CD4-positive, alpha-beta T cell treated with Interleukin-12 subunit alpha and Interleukin-12 subunit beta, for 1 hour (primary cell): Measurements from ENCODE around the gene PNKD.

ENCODE experiments used
- DNase-seq: peaks from one replicate; pipeline ENCODE4 v3.0.0-alpha.2; 2020

Gene PNKD

DNA sequence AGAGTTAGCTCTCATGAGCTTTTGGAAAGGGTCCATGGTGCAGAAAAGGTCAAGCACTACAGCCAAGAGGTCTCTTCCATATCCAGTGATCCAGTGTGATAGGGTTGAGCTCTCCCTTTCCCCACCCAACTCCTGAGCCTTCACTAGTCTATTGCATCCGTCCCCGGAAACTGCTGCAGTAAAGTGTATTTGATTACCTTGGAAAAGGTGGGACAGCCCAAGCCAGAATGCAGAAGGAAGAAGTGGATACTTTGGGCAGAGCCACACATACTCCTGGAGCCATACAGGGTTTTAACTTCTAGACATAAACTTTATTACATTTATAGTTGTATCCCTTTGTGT is 3.6 kb downstream of the PNKD start:
- no peak for DNase-seq

DNA sequence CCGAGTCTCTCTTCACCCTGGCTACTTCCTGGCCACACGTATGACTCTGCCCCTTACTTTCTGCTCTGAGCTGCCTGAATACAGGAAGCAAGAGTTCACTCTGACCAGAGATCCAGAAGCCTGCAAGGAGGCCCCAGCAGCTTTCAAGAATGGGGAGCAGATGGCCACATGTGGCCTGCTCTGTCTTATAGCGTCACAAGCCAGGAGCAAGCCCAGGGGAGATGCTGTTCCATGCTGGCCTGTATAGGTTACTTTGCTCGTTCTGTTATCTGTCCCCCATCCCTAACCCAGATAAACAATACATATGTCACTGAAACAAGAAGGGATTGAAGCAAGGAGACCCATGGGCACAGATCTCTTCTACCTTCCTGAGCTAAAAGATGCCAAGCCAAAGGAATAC is 4.3 kb downstream of the PNKD start:
- DNase-seq, result no peak

DNA sequence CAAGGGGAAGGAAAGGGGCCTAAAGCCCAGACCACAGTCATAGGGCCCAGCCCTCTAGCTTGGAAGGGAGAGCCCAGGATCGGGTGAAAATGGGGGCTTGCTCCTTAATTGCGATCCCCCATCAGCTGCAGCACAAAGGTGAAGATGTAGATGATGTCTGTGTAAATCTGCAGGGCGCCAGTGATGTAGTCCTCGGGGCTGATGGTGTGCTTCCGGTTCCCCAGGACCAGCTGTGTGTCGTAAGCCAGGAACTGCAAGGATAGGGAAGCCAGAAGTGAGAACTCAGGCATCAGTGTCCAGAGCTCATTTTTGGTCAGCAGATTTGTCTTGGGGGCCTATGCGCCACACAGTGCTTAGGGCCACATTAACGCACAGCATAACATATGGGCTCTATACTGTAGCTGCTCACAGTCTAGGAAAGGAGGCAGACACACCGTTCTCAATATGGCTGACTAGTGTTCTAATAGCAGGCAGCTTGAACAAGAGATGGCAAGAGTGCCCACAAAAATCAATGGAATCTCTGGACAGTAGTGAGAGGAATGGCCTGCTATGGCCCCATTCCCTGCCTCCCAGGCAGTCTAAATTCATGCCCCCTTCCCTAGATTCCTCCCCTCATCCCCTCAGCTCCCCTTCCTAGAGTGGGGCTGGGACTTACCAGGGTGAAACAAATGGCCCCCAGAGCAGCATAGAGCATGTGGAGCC is 5.2 kb downstream of the PNKD start:
- DNase-seq, result no peak

DNA sequence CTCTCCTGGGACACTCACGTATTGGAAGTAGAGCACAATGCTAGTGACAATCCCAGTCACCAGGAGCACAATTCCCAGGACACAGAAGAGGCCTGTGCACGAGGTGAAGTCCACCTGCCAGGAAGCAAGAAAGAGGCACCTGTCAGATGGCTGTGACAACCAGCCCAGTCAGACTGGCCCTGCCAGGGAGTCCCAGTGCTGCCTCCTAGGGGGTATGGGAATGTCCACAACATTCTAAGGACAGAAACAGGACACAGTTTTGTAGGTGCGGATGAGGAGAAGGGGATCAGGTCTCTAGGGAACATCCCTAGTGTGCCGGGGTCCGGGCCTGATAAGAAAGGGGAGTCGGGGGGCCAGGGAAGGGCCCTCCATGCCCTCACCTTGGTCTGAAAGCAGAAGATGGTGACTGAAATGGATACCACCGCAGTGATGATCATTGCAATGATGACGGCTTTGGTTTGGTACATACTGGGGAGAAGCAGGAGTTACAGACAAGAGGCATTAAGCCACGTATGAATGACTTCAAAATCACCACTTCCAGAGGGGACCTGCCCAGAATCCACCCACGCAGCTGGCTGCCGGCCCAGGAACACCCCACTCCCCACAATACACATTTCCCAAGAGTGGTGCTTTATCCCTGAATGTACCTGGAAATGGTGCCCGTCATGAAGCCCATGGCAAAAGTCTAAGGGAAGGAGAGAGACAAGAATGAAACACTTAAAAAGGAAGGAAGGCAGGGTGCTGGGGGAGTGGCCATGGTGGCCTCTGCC is 6.9 kb downstream of the PNKD start:
- no peak for DNase-seq

DNA sequence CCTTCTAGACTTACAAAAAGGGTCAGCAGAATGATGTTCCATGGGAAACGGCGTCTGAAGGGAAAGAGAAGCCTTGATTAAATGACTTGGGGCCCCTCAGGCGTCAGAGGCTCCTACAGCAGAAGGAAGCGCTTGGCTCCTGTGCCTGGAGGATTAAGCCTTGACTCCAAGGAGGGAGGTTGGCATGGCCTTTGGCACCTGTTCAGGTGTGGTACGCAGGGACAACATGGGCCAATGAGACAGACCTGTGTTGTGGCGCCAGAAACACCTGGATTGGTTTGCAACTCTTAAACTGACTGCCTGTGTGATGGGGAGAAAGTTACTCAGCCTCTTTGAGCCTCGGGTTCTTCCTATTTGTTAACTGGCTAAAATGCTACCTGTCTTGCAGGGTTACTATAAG is 7.6 kb downstream of the PNKD start:
- DNase-seq, result no peak

DNA sequence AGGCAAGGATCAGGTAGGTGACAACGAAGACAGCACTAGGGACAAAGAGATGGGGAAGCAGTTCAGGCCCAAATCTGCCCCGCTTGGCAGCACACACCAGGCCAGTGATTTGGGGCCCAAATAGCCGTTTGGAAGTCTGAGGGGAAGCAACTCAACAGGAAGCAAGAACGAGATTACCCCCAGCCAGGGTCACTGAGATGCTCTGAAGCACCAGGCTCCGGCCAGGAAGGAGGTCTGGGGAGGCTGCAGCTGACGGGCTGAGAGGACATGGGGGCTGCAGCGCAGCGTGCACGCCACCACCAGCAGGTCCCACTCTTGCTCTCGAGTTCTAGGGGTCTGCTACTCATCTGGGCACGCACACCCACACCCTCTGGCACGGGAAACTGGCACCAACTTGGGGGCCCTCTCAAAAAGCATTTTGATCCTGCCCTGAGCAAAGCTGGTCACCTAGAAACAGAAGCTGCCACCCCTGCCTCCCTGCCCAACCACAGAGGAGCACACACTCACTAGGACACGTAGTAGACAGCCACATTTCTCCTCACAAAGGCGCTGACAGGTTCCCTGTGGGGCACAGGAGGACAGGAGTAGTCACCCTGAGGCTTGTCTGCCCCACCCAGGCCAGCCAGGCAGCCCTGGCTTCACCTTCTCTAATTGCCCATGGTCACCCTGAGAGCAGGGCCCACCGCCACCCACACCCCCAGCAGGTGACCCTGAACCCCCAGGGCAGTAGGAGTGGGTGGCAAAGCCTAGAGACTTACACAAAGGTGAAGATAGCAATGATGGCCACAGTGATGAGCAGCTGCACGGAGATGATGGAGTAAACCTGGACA is 8.4 kb downstream of the PNKD start:
- DNase-seq, result no peak

DNA sequence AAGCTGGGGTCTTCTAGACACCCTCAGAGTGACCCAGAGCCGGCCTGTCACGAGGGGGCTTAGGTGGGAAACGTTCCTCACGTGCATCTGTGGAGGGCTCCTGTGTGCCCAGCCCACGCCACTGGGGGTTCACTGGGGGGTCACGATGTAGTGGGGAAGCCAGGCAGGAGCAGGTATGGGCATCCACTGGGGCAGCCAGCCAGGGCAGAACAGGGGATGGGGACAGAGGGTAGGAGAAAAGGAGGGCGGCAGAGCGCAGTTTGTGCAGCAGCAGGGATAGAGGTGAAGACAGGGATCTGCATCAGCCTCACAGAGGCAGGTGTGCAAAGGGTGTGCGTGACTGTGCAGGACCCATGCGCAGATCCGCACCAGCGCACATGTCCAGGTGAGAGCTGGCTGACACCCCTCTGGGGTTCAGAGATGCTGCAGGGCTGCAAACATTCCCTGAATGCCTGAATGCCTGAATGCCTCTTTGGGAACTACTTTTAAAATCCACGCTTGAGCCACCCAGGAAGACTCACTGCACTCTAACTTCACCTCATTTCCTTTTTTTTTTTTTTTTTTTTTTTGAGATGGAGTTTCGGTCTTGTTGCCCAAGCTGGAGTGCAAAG is 10.0 kb downstream of the PNKD start:
- no peak for DNase-seq

DNA sequence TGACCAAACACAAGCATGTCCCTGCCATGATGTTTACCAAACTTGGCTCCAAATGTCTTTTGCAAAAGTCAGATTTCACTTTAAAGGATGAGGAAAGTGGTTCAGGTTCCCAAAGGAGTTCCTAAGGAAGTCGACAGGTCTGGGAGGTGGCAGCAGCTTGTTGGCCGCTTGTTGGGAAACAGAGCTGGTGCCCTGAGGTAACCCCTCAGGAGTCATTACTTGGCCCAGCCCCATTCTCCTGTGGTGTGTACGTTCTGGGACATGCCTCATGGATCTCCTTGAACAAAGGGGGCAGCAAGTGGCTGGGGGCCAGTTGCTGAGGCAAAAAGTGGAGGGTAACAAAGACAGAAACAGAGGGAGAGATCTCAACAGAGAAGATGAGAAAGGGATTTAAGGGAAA is 11.1 kb downstream of the PNKD start:
- no peak for DNase-seq

DNA sequence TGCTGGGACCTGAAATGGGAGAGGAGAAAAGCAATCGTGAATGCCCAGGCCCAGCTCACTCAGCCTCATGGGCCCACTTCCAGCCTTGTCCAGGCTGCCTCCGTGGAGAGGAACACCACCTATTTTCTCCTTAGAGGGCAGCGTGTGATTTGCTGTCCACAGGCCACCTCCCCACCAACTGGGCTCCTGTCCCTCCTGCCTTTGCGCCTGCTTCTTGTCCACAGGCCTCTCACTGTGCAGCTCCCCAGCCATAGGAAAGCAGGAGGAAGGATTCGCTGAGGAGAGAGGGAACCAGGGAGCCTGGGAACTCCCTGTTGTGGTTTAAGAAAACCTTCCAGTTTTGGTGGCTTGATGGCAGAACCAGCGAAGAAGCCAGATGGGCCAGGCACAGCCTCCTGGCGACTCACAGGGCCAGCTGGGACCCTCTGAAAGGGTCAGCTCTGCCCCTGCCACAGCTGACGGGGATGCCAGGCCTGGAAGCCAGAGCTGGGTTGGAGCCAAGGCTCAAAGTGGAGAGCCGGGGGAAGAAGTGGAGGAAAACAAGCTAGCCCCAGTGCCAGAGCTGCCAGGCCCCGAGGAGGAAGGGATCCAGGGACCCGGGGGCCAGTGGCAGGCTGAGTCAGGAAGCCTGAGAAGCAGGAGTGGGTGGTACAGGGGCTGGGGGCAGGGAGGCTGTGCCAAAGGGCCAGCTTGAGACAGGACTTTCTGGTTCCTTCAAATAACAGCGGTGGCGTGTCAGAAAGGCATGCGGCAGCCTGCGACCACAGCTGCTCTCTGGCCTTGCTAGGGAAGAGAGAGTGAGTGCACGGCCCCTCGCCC is 12.1 kb downstream of the PNKD start:
- DNase-seq, result no peak

DNA sequence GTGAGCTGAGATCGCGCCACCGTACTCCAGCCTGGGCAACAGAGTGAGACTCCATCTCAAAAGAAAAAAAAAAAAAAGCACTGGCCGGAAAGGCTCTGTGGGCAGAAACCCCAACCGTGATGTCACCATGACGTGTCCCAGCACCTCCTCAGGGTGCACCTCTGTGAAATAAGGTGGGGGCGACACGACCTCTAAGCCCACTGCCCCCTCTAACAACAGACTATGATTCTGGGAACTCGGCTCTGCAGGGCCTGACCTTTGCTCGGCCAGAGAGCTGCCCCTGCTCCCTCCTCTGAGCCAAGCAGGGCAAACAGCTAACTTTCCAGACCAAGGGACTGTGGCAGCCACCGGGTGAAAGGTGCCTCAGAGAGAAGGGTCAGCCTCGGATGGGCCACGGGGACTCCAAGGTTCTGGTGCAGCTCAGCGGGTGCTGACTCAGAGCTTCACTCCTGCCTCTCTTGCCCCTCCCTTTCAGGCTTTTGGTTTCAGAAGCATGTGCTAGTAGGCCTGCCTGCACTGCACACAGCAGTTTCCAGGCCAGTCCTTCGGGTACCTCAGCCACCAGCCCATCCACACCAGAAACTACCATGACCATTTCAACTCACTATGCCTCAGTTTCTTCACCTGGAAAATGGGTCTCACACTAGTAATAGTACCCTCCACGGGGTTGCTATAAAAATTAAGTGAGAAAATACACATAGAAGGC is 13.9 kb downstream of the PNKD start:
- peak; percentile 71 for DNase-seq

DNA sequence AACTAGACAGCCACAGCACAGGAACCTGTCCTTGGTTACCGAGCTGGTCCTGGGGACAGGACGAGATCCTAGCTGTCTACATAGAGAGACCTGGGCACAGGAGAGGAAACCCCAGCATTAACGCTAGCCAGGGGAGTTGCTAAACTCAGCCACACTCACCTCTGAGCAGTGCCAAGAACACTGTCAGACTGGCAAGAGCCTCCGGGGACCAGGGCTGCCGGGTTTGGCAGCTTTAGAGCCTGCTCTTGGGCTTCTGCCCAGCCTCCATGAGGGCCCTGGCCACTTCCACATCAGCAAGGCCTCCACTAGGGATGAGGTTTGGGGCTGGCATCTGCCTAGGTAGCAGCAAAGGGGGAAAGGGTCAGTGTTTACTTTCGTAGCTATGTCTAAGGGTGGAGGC is 15.3 kb downstream of the PNKD start:
- DNase-seq, result no peak

DNA sequence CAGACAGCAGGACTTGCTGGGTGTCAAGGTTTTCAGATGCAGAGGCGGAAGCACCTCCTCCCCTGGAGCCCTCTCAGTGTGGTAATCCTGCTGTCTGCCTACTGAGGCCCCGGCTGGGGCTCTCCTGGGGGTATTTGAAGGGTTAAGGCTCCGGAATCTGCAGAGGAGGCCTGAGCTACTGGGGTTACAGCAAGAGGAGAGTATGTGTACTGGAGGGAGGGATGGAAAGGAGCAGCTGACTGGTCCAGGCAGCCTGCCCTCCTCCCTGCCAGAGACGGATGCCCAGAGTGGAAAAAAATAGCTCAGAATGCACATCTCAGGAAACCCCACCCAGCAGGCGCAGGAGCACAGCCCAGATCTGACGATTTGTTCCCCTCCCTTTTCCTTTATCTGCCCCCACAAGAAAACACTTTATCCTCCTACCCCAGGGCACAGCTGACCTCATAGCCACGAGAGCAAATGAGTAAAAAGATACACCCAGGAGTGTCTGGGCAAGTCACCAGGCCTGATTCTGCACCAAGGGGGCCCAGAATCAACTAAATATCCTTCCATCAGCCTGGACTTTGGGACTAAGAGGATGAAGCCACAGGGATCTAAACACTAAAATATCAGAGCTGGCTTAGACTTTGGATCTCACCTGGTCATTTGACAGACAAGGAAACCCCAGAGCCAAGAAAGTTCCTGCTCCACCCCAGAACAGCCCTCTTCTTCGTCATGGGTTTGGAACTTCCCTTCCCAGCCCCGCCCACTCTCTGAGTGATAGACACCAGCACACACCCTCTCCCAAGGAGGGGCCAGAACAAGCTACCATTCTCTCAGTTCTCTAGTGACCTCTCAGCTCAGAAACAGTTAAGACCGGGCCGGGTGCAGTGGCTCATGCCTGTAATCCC is 16.5 kb downstream of the PNKD start:
- DNase-seq, result peak; percentile 91

DNA sequence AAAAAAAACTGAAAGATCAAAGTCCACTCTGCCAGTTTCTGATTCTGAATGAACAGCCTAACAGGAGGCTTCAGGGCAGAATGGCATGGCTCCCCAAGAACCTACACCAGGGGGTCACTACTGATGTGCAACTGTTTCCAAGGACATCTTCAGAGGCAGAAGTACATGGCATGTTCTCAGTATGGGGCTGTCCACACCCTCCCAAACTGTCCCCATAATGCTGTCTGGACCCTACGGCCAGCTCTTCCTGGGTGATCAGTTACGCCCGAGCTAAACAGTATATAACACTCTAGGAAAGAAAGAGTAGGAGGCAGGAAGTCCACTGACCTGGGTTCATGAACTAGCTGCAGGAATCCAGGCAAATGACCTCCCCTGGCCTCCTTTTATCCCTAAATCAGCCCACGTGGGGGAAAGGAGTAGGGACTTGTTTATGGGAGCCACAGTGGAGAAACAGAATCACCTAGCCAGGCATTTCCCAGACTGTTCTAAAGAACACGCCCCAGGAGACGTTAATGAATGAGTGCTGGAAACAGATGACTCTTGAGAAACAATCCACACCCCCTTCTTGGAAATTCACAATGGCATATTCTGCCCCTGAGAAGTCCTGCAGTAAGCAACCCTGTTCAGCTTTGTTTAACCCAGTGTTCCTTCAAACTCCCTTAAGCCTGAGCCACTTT is 19.5 kb downstream of the PNKD start:
- DNase-seq, result no peak

DNA sequence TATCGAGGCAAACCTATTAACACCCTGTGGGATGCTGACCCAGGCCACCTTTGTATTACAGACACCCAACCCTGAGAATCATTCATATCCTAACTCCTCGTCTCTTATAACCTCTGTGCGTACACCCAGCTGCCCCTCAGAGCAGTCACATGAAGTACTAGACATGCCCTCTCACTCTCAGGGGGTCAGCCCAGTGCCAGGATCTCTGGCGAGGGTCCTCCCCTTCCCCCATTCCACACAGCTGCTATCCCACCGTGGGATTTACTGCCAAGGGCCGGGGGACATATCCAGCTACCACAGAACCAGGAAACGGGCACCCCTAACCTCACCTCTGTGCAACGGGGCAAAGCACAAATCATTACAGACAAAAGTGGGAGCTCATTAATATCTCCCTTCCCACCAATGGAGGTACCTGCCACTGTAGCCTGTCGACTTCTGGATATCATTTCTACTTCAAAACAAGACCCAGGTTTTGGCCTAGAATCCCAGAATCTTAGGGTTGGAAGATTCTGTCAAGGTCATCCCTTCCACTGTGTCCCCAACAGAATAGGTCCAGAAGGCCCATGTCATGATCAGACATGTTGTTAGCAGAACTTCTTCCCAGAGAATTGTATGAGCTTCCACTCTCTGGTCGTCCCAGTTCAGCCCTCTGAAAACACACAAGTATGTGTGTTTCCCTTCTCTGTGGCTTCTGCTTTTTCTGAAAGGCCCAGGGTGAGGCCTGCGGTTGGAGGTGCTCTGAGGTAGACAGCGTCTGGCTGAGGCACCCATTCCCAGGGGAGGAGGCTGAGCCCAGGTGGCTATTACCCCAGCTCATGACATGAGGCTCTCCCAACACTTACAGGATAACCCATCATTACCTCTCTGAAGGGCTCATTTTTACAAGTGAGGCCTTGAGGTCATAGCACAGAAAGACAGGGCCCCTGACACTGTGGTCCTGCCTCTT is 20.3 kb downstream of the PNKD start:
- peak; percentile 72 for DNase-seq

DNA sequence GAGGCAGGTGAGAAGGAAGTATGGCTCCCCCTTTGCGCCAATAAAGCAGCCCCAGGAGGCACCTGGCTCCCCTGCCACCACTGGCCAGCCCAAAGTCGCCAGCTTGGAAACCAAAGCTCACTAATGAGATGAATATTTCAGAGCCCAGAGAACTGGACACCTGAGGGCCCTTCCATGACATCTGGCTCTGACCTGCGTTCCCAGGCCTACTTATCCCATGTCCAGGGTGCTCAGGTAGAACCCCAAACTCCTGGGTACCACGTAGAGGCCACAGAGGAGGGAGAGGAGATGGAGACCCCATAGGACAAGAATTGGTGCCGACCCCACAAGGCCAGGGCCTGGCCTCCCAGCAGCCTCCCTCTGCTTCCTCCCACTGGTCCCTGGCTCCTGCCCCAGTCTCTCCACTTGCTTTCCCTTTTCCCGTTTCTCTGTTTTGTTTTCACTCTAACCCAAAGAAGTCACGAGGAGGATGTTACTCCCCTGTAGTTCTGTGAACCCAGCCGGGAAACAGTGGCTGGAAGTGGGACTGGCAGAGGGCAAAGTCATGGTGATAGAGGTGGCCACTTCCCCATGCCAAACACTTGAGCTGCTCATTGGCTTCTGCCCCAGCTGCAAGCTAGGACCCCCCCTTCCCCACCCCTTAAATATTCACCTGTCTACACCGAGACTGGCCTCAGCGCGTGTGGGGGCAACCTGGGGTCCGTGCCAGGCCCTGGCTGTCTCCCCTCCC is 21.2 kb downstream of the PNKD start:
- no peak for DNase-seq

DNA sequence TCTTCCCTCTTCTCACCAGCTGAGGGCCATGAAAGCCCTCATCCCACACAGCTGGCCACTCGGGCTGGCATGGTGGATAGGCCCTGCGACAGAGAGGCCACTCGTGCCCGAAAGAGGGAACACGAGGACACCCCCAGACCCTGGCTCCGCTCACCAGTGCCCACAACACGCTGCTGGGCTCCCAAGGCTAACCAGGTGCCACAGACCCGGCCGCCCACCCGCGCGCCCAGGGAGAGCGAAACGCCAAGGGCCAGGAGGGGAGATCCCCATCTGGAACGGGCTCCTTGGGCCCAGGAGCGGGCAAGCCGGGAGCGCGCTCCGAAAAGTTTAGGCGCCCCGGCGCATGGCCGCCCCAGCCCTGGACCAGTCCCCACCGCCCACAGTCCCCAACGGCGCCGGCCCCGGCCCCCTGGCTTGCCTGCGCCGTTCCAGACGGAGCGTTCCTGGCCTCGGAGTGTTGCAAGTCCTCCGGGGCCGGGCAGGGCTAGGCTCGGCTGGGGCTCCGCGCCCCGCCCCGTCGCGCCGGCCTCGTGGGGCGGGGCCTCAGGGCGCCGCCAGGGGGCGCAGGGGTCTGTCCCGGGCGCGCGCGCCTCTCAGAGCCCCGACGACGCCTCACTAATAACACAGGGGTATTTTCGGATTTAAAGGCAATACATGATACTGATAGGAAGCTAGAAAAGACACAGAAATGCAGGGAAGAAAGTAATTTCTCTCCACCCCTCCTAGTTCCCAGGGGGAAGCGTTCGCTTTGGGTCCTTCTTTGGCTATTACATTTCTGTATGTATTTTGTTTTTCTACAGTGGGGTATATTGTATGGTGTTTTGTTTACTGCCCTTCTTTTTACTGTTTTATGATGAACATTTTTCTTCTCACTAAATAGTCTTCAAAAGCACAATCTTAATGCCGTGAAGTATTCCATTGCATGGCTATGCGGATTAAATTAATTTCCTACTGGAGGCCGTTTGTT is 22.0 kb downstream of the PNKD start, which contains the start of gene TMBIM1:
TSS of gene TMBIM1 (minus strand) at position 456 of the 967 bp plus-strand sequence. CDS start 10,362 bp downstream, outside the sequence.
- peak; percentile 88 for DNase-seq
